GM12873 (cell line): ENCODE data around the gene ZNF879.

Experiments used
- CTCF ChIP-seq: IDR thresholded peaks from 2 replicates; pipeline ENCODE4 v1.5.1; 2012; ENCODE audit warnings: low read depth, mild to moderate bottlenecking, moderate library complexity, low read length, control low read depth; ENCODE audit not compliant: insufficient read depth; ENCODE audit errors: missing control alignments

ZNF879 gene

GRCh38 chr5:179033004-179033580 is 9.5 kb downstream of the ZNF879 start:
- no peak for TF ChIP-seq CTCF

GRCh38 chr5:179044765-179045164 is 21.2 kb downstream of the ZNF879 start:
- TF ChIP-seq CTCF = no peak

- TF ChIP-seq CTCF = no peak
Observed at GRCh38 chr5:179051784-179052183, 28.2 kb downstream of the ZNF879 start.

- TF ChIP-seq CTCF = no peak
Observed at GRCh38 chr5:179054036-179054785, 30.6 kb downstream of the ZNF879 start.

- no peak for TF ChIP-seq CTCF
Observed at GRCh38 chr5:179054876-179055275, 31.3 kb downstream of the ZNF879 start.

GRCh38 chr5:179055436-179055835 is 31.8 kb downstream of the ZNF879 start:
- TF ChIP-seq CTCF = no peak

- no peak for TF ChIP-seq CTCF
Observed at GRCh38 chr5:179055841-179056240, 32.2 kb downstream of the ZNF879 start.
